GM19043 (cell line): ENCODE data around the gene MRTFB.

Experiments used
- ATAC-seq: cut with Tn5 transposase; IDR thresholded peaks from one replicate; pipeline ENCODE4 v1.9.1; 2021; ENCODE audit warnings: low read depth; ENCODE audit not compliant: unreplicated experiment

The MRTFB gene

DNA sequence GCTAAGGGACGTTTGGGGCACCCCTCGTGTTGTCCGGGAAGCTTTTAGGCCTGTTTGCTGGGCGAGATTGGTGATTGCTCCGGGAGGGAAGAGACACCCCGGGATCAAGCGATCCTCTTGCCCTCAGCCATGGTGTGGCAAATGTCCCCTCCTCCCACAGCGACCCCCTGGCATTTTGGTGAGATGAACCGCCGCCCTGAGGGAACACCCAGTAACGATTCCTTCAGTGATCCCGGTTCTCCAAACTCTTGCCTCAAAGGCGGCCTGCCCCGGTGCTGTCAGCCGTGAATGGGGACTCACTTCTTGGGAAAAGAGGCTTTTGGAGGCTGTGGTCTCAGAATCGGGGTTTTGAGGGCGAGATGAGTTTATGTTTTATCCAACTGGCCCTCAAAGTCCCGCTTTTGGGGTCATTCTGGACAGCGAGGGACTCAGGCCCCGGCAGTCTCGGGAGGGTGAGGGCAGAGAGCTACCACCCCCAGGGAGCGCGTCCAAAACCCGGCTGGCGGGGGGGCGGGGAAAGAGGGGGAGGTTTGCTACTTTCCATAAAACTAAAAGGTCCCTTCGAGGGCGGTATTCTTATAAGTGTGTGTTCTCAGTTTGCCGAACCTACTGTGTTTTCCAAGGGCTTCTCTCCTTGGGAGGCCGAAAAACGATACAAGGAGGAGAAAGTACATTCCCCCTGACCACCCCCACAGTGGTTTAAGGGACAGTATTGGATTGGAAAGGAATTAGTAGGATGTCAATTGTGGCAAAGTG, 232.7 kb downstream of the MRTFB start:
- ATAC-seq = no peak

DNA sequence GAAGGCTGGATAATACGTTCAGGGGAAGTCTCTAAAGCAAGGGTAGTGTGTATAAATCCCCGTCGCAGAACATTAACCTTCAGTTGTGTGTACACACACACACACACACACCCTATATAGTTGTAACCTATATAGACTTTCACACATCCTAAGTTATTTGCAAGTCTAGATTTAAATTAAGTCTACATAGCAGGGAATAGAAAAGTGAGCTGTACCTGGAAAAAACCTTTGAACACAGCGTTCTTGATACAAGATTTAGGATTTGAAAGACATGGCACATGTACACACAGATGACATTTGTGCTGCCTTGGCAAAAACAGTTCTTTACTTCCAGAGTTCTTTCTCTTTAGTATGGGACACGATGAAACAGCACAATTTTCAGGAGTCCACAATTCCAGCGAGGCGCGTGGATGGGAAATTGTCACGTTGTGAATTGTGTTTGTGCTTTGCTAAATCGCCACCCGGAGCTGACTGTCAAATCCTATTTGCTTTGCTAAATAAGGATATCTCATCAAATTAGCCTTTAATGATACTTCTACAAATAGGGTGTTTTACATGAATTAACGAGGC, 233.9 kb downstream of the MRTFB start:
- ATAC-seq = no peak

GRCh38 chr16:14306485-14307058, 235.5 kb downstream of the MRTFB start:
- ATAC-seq = no peak

GRCh38 chr16:14307059-14307526, 236.0 kb downstream of the MRTFB start:
- ATAC-seq = no peak

DNA sequence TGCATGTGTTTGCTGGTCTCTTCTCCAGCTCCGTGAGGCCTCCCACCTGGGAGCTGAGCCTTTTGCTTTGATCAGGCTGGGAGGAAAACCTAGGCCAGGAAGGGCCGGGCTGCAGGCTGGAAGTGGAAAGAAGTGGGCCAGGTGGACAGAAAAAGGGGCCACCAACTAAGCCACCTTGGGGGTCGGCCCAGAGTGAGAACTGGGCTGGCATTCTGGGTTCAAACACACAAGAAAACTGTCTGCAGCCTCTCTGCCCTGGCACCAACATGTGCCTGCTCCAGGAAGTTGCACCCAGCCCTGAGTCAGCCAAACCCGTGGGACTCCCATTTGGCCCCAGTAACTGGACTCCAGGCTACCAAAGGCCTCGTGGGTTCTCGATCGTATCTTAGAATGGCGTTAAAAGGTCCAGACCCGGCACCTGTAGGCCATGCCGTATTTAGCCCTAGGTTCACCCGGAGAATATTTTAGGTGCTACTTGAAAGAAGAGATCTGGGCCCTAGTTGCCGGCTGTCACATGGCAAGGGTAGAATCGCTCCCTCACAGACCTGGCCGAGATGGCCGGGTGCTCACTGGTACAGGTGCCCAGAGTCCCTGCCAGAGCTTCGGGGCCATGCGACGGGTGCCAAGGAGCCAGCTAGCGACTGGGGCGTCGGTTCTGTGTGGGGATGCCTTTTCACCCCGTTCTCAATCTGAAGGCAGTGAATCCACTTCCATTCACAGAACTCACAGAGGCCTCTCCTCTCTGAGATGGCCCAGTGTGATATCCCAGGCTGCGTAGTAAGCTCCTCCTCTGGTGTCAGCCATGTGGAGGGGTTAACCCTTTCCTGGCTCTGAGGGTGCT, 236.6 kb downstream of the MRTFB start:
- no peak for ATAC-seq

DNA sequence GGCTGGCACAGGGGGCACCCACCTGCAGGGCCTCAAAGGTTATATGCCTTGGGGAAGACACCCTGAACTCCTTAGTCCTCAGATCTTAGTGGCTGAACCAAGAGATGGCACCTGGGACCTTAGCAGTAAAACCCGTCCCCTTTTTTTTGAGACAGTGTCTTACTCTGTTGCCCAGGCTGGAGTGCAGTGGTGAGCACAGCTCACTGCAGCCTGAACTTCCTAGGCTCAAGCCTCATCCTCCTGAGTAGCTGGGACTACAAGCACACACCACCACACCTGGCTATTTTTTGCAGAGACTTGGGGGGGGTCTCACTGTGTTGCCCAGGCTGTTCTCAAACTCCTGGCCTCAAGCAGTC, 237.2 kb downstream of the MRTFB start:
- no peak for ATAC-seq

GRCh38 chr16:14309001-14309886, 238.1 kb downstream of the MRTFB start:
- ATAC-seq = no peak

DNA sequence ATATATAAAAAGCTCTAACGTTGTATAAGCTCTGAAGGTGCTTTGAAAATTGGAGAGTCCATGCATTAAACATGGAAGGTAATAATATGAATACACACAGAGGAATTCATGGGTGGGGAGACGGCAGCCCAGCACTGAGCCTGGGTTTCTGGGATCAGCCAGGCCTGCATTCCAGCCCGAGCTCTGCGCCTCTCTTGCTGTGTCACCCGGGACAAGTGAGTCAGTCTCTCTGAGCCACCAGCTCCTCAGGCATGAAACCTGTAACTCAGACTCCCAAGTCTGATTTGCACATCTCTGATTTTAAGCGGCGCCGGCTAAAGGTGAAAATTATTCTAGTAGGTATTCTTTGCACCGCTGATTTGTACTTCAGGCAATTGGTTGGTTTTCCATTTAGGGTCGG, 238.8 kb downstream of the MRTFB start:
- no peak for ATAC-seq

- ATAC-seq = peak; percentile 49
Observed at GRCh38 chr16:14310519-14310991, 239.4 kb downstream of the MRTFB start.

DNA sequence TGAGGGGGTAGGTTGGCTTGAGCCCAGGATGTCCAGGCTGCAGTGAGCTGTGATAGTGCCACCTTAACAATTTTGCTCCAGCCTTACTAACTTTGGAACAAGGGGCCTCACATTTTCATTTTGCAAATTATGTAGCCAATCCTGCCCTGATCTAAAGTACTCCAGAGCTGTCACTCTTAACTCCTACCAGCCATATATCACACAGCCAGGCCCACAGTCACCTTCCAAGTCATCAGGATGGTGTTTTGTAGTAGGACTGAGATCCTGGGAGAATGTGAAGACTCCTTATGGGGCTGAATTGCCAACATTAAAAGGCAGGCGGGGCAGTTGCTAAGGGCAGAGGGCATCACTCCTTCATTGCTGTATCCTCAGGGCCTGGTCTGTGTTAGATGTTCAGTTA, 243.0 kb downstream of the MRTFB start:
- ATAC-seq = no peak

DNA sequence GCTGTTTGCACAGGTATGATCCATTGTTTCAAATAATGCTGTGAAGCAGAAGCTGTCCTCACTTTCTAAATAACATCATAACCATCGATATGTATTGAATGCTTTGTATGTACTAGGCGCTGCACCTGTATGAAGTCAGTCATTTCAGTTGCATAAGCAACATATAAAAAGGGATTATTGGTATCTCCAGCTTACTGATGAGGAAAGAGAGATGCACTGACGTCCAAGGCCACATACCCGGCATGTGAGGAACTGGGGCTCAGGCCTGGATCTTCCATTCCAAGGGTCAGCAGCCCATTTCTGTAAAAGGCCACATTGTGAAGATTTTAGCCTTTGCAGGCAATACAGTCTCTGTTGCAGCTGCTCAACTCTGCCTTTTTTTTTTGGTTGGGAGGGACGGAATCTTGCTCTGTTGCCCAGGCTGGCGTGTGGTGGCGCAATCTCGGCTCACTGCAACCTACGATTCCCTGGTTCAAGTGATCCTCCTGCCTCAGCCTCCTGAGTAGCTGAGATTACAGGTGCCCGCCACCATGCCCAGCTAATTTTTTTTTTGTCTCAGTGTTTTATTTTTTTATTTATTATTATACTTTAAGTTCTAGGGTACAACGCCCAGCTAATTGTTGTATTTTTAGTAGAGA, 244.7 kb downstream of the MRTFB start:
- no peak for ATAC-seq
